AG20443 (cell line): ENCODE measurements around the gene METTL16.
"Not testable (repeated sequence)": the region's sequence is repeated elsewhere in the genome, so short reads cannot be mapped to it uniquely, and the experiment has no call there.

Experiments used
- DNase-seq: peaks from one replicate; pipeline ENCODE4 v3.0.0; 2012; ENCODE audit warnings: low spot score, mixed read lengths

Gene METTL16

GRCh38 chr17:2502871-2503580 lies 8.7 kb downstream of the METTL16 start:
- DNase-seq: no peak

GRCh38 chr17:2500446-2500845 lies 11.2 kb downstream of the METTL16 start:
- DNase-seq: no peak

GRCh38 chr17:2489286-2489685 lies 22.4 kb downstream of the METTL16 start:
- not testable (repeated sequence) for DNase-seq

GRCh38 chr17:2487306-2487705 lies 24.4 kb downstream of the METTL16 start:
- no peak for DNase-seq

- DNase-seq: not testable (repeated sequence)
Measured at GRCh38 chr17:2486709-2487108, 25.0 kb downstream of the METTL16 start.

GRCh38 chr17:2485970-2486369 lies 25.7 kb downstream of the METTL16 start:
- DNase-seq: no peak

GRCh38 chr17:2485543-2485942 lies 26.1 kb downstream of the METTL16 start:
- no peak for DNase-seq

- DNase-seq: no peak
Measured at GRCh38 chr17:2484876-2485275, 26.8 kb downstream of the METTL16 start.

GRCh38 chr17:2483084-2483483 lies 28.6 kb downstream of the METTL16 start:
- no peak for DNase-seq

GRCh38 chr17:2482218-2482617 lies 29.5 kb downstream of the METTL16 start:
- no peak for DNase-seq

- DNase-seq: no peak
Measured at GRCh38 chr17:2481760-2482159, 29.9 kb downstream of the METTL16 start.

GRCh38 chr17:2478458-2478857 lies 33.2 kb downstream of the METTL16 start:
- DNase-seq: no peak

- DNase-seq: no peak
Measured at GRCh38 chr17:2475056-2475455, 36.6 kb downstream of the METTL16 start.

GRCh38 chr17:2474371-2474770 lies 37.3 kb downstream of the METTL16 start:
- no peak for DNase-seq

- DNase-seq: no peak
Measured at GRCh38 chr17:2468270-2468669, 43.4 kb downstream of the METTL16 start.

GRCh38 chr17:2466931-2467330 lies 44.8 kb downstream of the METTL16 start:
- DNase-seq: no peak

- no peak for DNase-seq
Measured at GRCh38 chr17:2462481-2462880, 49.2 kb downstream of the METTL16 start.

- DNase-seq: no peak
Measured at GRCh38 chr17:2459917-2460271, 51.8 kb downstream of the METTL16 start.

GRCh38 chr17:2457913-2458312 lies 53.8 kb downstream of the METTL16 start:
- DNase-seq: no peak

GRCh38 chr17:2456475-2456874 lies 55.2 kb downstream of the METTL16 start:
- no peak for DNase-seq

GRCh38 chr17:2455956-2456355 lies 55.7 kb downstream of the METTL16 start:
- DNase-seq: no peak

- no peak for DNase-seq
Measured at GRCh38 chr17:2453866-2454265, 57.8 kb downstream of the METTL16 start.

GRCh38 chr17:2453325-2453724 lies 58.4 kb downstream of the METTL16 start:
- no peak for DNase-seq

- no peak for DNase-seq
Measured at GRCh38 chr17:2452216-2452750, 59.4 kb downstream of the METTL16 start.
